HG03025 (cell line): ENCODE measurements around the gene PTPRN2.
"Not testable (repeated sequence)": the region's sequence is repeated elsewhere in the genome, so short reads cannot be mapped to it uniquely, and the experiment has no call there.

Experiments used
- ATAC-seq: cut with Tn5 transposase; IDR thresholded peaks from one replicate; pipeline ENCODE4 v1.9.1; 2021; ENCODE audit warnings: mild to moderate bottlenecking, moderate library complexity; ENCODE audit not compliant: unreplicated experiment, low FRiP score

The PTPRN2 gene

DNA sequence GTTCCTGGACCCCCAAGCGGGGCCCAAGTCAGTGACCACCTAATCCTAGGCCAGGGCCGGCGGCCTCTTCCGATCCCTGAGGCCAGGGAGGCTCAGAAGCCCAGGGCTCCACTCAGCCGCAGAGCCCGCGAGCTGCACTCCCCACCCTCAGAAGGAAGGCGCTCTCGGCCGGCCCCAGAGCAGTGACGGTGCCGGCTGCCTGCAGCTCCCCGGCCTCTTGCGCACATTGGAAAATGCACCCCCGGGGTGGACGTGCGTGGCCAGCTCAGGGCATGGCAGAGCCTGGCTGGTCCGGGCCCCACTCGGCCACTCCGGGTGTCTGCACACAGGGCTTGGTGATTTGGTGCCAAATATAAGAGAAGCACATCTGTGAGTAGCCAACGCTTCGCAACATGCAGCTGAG lies 269.1 kb downstream of the PTPRN2 start:
- no peak for ATAC-seq

DNA sequence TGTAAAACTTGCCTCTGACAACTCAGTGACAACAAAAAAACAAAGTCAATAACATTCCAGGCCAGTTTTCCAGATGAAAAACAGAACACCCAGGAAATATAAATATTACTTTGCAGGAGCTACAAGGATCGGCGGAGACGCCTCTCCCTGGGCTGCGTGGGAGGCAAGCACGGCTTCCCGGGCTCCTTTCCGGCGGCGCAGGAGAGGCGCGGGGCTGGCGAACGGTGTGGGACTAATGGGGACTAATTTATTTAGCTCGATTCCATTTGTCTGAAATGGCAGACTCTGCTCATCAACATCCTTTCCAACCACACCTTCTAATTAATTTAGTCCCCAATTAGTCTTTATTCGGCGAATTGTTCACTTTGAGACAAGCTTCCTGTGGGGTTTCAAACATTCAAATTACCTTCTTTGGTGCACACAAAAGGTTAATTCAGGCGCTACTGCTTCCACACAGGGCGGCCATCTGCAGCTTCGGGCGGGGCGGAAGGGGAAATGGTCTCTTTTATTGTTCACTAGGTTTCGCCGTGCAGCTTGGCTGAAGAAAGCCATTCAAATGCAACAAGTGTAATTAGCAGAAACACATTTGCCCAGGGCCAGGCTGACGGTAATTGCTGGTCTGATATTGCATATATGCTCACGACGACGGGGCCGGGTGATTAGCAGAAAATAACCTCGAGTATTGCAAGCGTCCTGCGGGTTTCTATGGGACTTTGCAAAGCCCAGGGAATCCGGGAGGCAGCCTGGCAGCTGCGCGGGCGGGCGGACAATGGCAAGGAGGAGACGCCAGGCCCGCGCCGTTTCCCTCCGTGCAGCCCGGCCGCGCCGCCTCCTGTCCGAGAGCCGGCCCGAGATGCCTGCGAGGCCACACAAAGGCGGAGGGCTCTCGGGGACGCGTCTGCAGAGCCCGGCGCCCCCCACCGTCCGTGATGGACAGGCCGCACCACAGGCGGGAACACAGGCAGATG lies 270.1 kb downstream of the PTPRN2 start:
- no peak for ATAC-seq

DNA sequence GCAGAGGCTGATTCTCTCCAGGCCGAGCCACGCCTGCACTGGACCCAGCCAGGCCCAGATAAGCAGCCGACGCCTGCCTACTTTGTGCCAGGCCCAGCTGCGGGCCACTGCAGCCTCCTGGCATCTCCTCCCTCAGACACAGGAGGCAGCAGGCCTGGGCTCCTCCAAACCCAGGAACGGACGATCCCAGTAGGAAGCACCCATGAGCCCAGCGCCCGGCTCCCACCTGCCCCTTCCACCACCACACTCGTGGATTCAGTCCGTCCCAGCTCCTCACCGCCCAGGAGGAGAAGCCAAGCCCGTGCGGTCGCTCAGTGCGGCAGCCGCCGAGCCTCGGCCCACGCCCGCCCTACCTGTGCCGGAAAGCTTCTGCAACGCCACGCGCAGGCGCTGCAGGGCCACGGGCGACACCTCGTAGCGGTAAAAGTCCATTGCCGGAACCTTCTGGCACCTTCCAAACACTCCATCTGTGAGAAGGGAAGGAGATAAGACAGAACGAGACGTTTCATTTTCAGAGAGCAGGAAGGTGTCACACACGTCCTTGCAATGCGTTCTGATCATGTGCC lies 271.1 kb downstream of the PTPRN2 start:
- no peak for ATAC-seq

DNA sequence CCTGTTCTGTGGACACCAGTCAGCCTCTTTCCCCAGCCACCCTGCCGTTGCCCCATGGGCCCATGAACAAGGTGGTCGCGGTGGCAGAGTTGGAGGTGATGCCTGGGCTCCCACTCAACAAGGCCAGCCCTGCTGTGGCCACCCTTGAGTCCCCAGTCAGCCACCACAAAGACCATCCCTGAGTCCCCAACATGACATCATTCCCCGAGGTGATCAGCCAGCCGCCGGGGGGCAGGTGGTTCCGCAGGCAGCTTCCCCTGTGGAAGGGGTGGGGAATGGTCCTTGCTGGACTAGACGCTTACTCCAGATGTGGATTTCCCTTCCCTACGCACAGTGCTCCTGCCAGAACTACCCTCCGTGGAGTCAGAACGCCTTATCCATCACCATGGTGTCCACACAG lies 271.7 kb downstream of the PTPRN2 start:
- ATAC-seq = no peak

DNA sequence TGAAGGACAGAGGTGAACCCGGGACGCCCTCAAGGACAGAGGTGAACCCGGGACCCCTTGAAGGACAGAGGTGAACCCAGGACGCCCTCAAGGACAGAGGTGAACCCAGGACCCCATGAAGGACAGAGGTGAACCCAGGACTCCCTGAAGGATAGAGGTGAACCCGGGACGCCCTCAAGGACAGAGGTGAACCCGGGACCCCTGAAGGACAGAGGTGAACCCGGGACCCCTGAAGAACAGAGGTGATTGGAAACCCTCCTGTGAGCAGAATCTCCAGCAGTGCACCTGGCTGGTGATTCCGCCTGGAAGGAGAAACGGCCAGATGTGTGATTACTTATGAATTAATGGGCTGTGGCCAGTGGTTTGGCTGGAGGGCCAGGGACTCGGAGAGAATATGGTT lies 272.3 kb downstream of the PTPRN2 start:
- no peak for ATAC-seq

DNA sequence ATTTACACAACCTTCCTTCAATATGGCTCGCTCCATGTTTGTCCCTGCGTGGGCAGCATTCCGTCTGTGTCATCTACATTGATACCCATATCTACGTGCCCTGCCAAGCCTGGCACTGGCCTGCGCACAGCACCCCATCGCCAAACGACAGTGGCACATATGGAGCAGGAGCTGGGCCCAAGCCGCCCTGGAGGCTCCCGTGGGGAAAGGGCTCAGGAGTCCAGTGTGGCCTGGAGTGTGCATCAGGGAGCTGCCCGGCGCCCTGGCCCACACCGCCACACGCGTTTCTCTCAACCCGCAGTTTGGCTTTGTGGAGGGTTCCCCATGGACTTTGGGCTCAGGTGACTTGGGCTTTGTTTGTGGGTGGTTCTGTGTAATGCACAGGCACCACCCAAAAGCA lies 273.2 kb downstream of the PTPRN2 start:
- no peak for ATAC-seq

DNA sequence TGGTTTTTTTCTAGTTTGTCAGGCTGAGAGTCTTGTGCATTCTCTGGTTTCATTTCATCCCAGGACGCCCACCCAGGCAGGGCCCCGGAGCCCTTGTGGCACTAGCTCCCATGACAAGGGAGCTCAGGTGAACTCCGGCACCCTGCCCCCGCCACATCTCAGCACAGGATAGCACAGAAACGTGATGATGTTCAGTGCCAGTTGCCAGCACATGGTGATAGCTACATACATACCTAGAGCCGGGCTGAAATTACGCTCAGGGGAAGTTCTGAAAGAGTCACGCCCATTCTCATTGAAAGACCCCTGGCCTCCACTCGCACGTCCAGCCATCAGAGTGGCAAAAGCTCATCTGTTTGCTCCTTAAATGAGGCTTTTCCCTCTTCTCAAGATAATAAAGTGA lies 273.7 kb downstream of the PTPRN2 start:
- no peak for ATAC-seq

DNA sequence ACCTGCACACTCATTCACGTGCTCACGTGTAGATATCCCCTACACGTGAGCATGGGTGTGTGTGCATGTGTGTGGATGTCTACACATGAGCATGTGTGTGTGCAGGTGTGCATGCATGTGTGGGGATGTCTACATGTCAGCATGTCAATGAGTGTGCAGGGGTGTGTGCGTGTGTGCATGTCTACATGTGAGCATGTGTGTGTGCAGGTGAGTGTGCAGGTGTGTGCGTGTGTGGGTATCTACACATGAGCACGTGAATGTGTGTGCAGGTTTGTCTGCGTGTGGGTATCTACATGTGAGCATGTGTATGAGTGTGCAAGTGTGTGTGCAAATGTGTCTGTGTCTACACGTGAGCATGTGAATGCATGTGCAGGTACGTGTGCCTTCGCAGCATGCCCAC lies 274.8 kb downstream of the PTPRN2 start:
- ATAC-seq = no peak

DNA sequence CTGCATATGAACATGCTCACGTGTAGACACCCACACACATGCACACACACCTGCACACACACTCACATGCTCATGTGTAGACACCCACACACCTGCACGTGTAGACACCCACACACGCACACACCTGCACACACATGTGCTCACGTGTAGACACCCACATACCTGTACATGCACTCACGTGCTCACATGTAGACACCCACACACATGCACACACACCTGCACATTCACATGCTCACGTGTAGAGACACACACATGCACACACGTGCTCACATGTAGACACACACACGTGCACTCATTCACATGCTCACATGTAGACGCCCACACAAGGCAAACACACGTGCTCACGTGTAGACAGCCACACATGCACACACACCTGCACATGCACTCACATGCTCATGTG lies 275.8 kb downstream of the PTPRN2 start:
- no peak for ATAC-seq

DNA sequence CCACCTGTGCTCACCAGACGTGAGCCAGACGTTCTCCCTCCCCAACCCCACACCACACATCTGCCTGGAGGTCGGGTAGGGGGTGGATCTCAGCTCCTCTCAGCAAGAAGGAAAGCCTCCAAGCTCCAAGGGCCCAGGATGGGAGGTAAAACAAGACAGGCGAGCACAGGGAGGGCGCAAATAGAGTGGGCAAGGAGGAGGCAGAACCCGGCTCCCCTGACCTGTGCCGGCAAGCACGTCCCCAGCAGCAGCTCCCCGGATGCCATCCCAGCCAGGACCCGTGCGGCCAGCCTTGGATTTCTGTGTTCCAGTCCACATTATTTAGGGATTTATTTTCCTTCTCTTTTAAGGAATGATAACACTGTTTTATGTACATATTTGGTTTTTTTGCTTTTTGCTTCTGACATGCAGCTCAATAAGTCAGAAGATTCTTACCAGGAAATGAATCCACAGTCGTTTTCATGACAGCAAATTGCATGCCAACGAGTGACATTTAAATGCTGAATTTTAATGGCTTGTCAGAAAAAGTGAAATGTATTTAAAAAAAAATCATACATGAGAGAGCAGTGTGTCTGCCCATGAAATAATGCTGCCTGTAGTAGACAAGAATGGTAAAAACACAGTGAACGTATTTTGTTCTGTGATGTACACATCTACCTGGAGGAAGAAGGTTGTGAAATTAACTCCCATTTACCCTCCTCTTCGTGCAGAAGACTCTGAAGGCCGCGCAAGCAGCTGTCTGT lies 276.5 kb downstream of the PTPRN2 start:
- ATAC-seq = no peak

DNA sequence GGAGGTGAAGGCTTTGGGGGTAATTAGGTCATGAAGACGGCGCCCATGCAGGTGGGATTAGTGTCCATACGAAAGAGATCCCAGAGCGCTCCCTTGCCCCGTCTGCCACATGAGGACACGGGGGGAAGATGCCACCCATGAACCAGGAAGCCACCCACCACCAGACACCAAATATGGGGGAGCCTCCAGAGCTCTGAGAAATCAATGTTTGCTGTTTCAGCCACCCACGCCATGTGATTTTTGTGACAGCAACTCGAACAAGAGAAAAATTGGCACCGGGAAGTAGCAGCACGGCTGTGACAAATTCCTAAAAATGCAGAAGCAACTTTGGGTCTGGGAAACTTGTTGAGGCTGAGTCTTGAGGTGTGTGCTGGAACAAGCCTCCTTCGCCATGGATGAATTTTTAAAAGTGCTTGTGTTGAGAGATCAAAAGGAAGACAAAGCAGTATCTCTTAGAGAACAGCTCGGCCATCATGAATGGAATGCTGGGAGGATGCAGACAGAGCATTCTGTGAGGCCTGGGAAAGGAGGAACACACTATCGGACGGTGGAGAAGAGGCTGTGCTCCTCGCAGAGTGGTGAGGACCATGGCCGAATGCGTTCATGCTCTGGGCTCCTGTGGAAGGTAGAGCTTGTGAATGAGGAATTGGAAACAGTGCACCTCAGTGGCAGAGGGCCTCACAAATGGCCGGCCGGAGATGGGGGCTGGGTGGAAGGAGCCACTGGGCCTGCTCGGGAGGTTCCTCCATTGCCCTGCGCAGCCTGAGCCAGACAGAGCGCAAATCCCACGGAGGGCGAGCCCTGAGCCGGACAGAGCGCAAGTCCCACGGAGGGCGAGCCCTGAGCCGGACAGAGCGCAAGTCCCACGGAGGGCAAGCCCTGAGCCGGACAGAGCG lies 277.5 kb downstream of the PTPRN2 start:
- no peak for ATAC-seq

DNA sequence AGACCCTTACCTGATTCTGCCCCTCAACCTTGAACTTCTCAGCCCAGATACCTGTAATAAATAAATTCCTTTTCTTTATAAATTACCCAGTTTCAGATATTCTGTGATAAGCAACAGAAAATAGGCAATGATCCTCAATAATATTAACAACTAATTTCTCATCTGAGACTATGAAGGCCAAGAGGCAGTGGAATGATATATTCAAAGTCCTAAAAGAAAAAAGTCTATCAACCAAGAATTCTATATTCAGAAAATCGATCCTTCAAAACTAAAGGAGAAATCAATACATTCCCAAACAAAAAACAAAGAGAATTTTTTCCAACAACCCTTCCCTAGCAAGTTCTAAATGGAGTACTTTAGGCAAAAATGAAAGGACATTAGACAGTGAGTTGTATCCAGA lies 279.6 kb downstream of the PTPRN2 start:
- no peak for ATAC-seq

DNA sequence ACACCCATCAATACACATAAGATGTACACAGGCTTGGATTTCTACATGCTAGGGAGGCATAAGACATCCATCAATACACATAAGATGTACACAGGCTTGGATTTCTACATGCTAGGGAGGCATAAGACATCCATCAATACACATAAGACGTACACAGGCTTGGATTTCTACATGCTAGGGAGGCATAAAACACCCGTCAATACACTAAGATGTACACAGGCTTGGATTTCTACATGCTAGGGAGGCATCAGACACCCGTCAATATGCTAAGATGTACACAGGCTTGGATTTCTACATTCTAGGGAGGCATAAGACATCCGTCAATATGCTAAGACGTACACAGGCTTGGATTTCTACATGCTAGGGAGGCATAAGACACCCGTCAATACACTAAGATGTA lies 283.6 kb downstream of the PTPRN2 start:
- not testable (repeated sequence) for ATAC-seq

DNA sequence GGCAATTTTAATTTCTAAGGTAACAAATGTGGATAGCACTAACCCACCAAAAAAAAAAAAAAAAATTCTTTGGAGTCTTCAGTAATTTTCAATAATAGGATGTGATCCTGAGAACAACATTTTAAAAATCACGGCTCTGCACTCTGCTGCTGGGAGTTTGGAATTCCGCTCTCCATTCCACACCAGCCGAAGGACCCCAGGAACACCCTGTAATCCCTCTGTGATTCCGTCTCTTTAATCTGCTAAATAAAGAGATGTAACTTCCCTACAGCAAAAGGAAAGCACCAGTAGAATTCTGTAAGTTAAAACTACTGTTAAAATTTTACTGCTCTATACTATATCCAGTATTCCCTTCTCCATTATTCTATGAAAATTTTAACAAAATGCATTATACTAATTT lies 284.5 kb downstream of the PTPRN2 start:
- no peak for ATAC-seq

DNA sequence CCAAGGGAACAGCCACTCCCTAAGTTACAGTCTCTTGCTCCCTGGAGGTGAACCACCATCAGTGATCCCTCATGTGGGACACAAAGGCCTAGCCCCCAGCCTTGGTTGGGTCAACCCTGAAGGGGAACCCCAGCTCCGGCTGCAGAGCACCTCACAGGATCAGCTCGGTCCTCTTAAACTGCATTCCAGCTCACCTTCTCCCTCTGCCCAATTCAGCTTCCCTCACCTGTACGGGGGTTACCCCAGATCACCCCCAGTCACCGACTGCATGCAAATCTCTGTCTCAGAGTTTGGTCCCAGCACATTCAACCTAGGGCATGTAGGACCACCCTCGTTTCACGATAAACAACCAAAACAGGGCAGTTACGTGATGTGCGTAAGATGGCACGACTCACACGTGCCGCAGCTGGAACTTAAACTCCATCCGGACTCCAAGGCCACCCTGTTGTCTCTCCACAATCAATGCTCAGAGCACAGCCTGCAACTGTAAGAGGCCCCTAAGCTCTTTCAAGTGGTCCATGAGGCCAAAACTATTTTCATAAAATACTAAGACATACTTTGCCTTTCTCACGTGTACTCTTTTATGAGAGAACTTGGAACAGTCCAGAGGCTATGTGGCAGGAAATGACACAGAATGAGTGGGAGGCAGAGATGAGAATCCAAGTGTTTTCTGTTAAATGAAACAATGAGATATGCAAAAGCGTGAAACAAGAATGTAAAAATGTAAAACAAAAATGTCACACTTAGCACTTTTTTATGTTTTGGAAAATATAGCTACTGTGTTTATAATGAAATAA lies 285.2 kb downstream of the PTPRN2 start:
- ATAC-seq = no peak

DNA sequence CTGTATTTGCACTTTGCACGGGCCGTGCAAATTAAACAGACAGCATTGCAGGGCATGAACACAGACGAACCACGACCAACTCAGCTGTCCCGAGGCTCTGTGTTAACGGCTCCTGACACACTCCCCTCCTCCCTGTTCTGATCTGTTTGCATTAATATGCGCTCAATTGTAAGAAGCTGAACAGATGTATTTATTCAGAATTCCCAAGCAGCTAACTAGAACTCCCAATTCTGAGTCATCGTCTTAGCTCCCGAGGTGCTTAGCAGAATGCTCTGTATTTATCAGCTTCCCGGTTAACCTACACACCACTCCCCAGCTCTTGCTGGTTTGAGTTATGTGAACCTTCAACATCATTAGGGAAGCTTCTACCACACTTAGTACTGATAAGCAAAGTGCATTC lies 286.4 kb downstream of the PTPRN2 start:
- ATAC-seq = no peak

DNA sequence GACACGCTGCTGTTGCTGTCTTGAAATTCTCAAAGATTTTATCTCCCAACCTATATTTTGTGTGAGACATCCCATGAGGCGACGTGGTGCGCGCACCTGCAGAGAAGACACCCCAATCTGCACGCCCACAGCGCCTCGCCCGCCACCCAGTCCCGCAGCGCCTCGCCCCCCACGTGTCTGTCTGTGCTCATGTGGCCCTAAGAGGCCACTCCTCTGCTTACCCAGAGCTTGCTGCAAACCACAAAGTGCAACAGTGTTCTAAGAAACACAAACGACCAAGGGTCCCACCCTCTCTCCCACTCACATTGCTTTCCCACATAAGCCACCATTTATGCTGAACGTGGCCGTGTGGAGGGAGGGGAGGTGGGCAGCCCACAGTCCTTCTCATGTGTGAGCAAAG lies 287.2 kb downstream of the PTPRN2 start:
- ATAC-seq = no peak

DNA sequence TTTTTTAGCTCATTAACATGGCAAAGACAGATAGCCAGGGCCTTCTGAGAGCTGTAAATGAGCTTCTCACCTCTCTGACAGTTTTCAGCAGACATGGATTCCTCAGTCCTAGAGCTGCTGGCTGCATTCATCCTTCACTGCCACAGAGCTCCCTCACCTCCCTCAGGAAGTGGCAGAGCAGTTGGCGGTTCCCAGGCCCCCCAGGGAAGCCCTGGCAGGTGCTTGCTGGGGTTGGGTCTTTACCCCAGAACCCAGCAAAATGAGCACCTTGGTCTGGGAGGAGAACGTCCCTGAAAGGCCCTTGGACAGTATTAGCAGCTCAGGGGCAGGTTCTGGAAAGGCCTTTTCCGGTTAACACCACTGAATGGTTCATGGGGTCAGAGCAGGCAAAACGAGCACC lies 288.0 kb downstream of the PTPRN2 start:
- ATAC-seq = no peak

DNA sequence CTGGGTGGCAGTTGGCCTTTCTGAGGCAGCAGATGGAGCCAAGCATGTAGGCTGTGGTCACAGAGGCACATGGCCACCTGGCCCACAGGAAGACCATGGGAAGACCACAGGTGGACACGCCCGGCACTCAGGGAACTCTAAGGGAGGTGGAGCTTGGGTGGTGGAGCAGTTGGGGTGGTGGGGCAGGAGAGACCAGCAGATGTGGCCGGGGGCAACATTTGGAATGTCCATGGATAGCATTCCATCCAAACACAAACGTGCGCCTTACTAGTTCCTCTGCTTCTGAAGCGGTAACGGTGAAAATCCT lies 290.9 kb downstream of the PTPRN2 start:
- ATAC-seq = no peak
